ENCODE results near the gene SLC22A23.

SLC22A23 gene

GRCh38 chr6:3456898-3457709 lies at the start of gene SLC22A23:
Gene SLC22A23, minus strand, starts transcription at chr6:3457050. Its CDS starts 491 bp downstream, at chr6:3456559.
- Histone ChIP-seq H3K9ac (ENCODE audit: low read length) (no peak within 1 kb of the TSS; the same call in 1 of the 2 replicates), H3K4me3 (ENCODE audit: low read length) (peak within 1 kb of the TSS; percentile 76), H3K4me1 (ENCODE audit: low read length) (peaks cover 5% of the 10 kb centered on the region; the same call in 1 of the 2 replicates), H3F3A (ENCODE audit: insufficient read depth, low read length) (no peaks in the 10 kb centered on the region), H3K9me3 (replicated peaks; ENCODE audit: insufficient read depth, low read length) (no peaks in the 10 kb centered on the region), H3K36me3 (replicated peaks; ENCODE audit: insufficient read depth, low read length) (no peaks in the 10 kb centered on the region), H3K27me3 (replicated peaks; ENCODE audit: insufficient read depth, low read length) (peaks cover 11% of the 10 kb centered on the region; the same call in 1 of the 2 replicates), H3K4me2 (ENCODE audit: low read depth, low read length) (peak within 1 kb of the TSS; percentile 100), H2AFZ (ENCODE audit: low read length) (peak within 1 kb of the TSS; percentile 84), H3K27ac (ENCODE audit: low read length) (no peak within 1 kb of the TSS), H3K9me2 (replicated peaks; ENCODE audit: insufficient read depth, low read length) (no peaks in the 10 kb centered on the region), H4K20me1 (ENCODE audit: insufficient read depth, low read length) (no peaks in the 10 kb centered on the region), H3K79me2 (ENCODE audit: low read length) (no peaks in the 10 kb centered on the region)
- TF ChIP-seq EZH2 (optimal IDR thresholded peaks at IDR 0.05; ENCODE audit: low read depth, low read length), result no peak
- TF ChIP-seq, protein P1, sequence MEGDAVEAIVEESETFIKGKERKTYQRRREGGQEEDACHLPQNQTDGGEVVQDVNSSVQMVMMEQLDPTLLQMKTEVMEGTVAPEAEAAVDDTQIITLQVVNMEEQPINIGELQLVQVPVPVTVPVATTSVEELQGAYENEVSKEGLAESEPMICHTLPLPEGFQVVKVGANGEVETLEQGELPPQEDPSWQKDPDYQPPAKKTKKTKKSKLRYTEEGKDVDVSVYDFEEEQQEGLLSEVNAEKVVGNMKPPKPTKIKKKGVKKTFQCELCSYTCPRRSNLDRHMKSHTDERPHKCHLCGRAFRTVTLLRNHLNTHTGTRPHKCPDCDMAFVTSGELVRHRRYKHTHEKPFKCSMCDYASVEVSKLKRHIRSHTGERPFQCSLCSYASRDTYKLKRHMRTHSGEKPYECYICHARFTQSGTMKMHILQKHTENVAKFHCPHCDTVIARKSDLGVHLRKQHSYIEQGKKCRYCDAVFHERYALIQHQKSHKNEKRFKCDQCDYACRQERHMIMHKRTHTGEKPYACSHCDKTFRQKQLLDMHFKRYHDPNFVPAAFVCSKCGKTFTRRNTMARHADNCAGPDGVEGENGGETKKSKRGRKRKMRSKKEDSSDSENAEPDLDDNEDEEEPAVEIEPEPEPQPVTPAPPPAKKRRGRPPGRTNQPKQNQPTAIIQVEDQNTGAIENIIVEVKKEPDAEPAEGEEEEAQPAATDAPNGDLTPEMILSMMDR (IDR thresholded peaks at IDR 0.05; ENCODE audit: low read length), result peak; percentile 47
- peak; percentile 74 for DNase-seq

DNA sequence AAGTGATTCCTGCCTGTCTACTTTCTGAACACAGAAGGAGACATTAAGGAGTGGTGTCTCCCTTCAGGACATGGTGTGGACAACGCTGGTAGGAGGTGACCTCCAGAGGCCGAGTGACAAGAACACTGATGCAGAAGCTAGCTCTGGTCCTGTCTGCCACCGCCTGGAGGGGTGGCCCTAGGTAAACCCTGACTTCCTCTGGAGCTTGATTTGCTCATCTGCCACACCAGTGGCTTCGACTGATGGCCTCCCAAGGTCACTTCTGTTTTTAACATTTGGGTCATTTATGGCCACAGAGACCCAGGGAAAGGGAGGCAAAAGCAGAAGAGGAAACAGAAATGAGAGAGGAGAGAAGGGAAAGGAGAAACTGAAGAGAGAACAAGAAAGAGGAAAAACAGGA lies 49.4 kb upstream of the SLC22A23 start:
- TF ChIP-seq, protein P1 (IDR thresholded peaks at IDR 0.05; ENCODE audit: low read length), result no peak
- TF ChIP-seq EZH2phosphoT487 (IDR thresholded peaks at IDR 0.05; ENCODE audit: low read length) (no peak), EZH2 (optimal IDR thresholded peaks at IDR 0.05; ENCODE audit: low read depth, low read length) (no peak)
- Histone ChIP-seq H3K4me3 (ENCODE audit: low read length) (no peak overlapping the region), H3K4me1 (ENCODE audit: low read length) (no peaks in the 10 kb centered on the region), H3K27ac (ENCODE audit: low read length) (no peak overlapping the region), H2AFZ (ENCODE audit: low read length) (no peak overlapping the region), H3K79me2 (ENCODE audit: low read length) (no peaks in the 10 kb centered on the region), H3F3A (ENCODE audit: insufficient read depth, low read length) (no peaks in the 10 kb centered on the region), H3K9me2 (replicated peaks; ENCODE audit: insufficient read depth, low read length) (no peaks in the 10 kb centered on the region), H3K27me3 (replicated peaks; ENCODE audit: insufficient read depth, low read length) (no peaks in the 10 kb centered on the region), H3K9ac (ENCODE audit: low read length) (no peak overlapping the region), H3K36me3 (replicated peaks; ENCODE audit: insufficient read depth, low read length) (no peaks in the 10 kb centered on the region), H3K9me3 (replicated peaks; ENCODE audit: insufficient read depth, low read length) (no peaks in the 10 kb centered on the region), H3K4me2 (ENCODE audit: low read depth, low read length) (no peak overlapping the region), H4K20me1 (ENCODE audit: insufficient read depth, low read length) (no peaks in the 10 kb centered on the region)
- DNase-seq, result no peak

GRCh38 chr6:3504938-3505805 lies 48.3 kb upstream of the SLC22A23 start:
- no peaks in the 10 kb centered on the region for H3F3A ChIP-seq (ENCODE audit: insufficient read depth, low read length)
- no peaks in the 10 kb centered on the region for H3K27me3 ChIP-seq (replicated peaks; ENCODE audit: insufficient read depth, low read length)

More at GRCh38 chr6:3504938-3505805, 48.3 kb upstream of the SLC22A23 start:
- Histone ChIP-seq H3K4me3 (ENCODE audit: low read length) (no peak overlapping the region), H2AFZ (ENCODE audit: low read length) (no peak overlapping the region), H4K20me1 (ENCODE audit: insufficient read depth, low read length) (no peaks in the 10 kb centered on the region), H3K9me2 (replicated peaks; ENCODE audit: insufficient read depth, low read length) (no peaks in the 10 kb centered on the region), H3K4me1 (ENCODE audit: low read length) (no peaks in the 10 kb centered on the region), H3K79me2 (ENCODE audit: low read length) (no peaks in the 10 kb centered on the region), H3K36me3 (replicated peaks; ENCODE audit: insufficient read depth, low read length) (no peaks in the 10 kb centered on the region), H3K9me3 (replicated peaks; ENCODE audit: insufficient read depth, low read length) (no peaks in the 10 kb centered on the region), H3K4me2 (ENCODE audit: low read depth, low read length) (no peak overlapping the region), H3K9ac (ENCODE audit: low read length) (no peak overlapping the region), H3K27ac (ENCODE audit: low read length) (no peak overlapping the region)
- TF ChIP-seq EZH2phosphoT487 (IDR thresholded peaks at IDR 0.05; ENCODE audit: low read length) (no peak), EZH2 (optimal IDR thresholded peaks at IDR 0.05; ENCODE audit: low read depth, low read length) (no peak)
- TF ChIP-seq, protein P1 (IDR thresholded peaks at IDR 0.05; ENCODE audit: low read length), result no peak
- no peak for DNase-seq

All from MM.1S (cell line).